OCI-LY7 (cell line): Measurements from ENCODE around the gene PLXDC2. TPM values are rescaled to one million over a fixed set of nuclear protein-coding genes. Genes with fewer than 3 reads are reported as not detected.

Source experiments
- BruUV-seq: library from RNA; stranded (reverse); fragments of 400-500 nt; replicated peaks from 2 replicates; lab custom pipeline; 2021; lab: Mats Ljungman, UMichigan
- CTCF ChIA-PET: fragments of 300-600 bp; sonication (Branson Sonifier 250); formaldehyde crosslinking; loops from one replicate; lab custom pipeline; 2022; ENCODE audit warnings: antibody characterized with exemption; ENCODE audit not compliant: unreplicated experiment; lab: Charles Lee
- POLR2A ChIA-PET: fragments of 300-600 bp; sonication (Branson Sonifier 250); formaldehyde crosslinking; loops from one replicate; lab custom pipeline; 2022; ENCODE audit warnings: antibody characterized with exemption; lab: Charles Lee
- DNase-seq: peaks from one replicate; pipeline ENCODE4 v3.0.0-alpha.2; 2015; ENCODE audit warnings: low spot score
- H2AFZ ChIP-seq: fragments of 200-600 bp; sonication (generic), shearing (Covaris generic); 2 replicates; pipeline ENCODE4 v1.6.1; 2014; ENCODE audit warnings: mild to moderate bottlenecking, antibody characterized with exemption, low read length, moderate library complexity
- H3K27ac ChIP-seq: fragments of 200-600 bp; sonication (generic); 2 replicates; pipeline ENCODE4 v1.5.1; 2014; ENCODE audit warnings: mixed run types, low read depth, mild to moderate bottlenecking, moderate library complexity, low read length, inconsistent platforms; ENCODE audit not compliant: poor library complexity, severe bottlenecking
- H3K36me3 ChIP-seq: fragments of 200-600 bp; sonication (generic); 2 replicates; pipeline ENCODE4 v1.6.1; 2014; ENCODE audit warnings: mild to moderate bottlenecking, antibody characterized with exemption, low read length, moderate library complexity, mixed read lengths; ENCODE audit not compliant: insufficient read depth
- H3K4me1 ChIP-seq: fragments of 200-600 bp; sonication (generic); 2 replicates; pipeline ENCODE4 v1.5.1; 2014; ENCODE audit warnings: mild to moderate bottlenecking, low read length; ENCODE audit not compliant: insufficient read depth, poor library complexity, severe bottlenecking
- H3K4me2 ChIP-seq: fragments of 200-600 bp; sonication (generic); 2 replicates; pipeline ENCODE4 v1.6.1; 2014; ENCODE audit warnings: mild to moderate bottlenecking, low read length
- H3K4me3 ChIP-seq: fragments of 200-600 bp; sonication (generic); 2 replicates; pipeline ENCODE4 v1.5.1; 2014; ENCODE audit warnings: mild to moderate bottlenecking, low read depth, low read length; ENCODE audit not compliant: poor library complexity, severe bottlenecking
- H3K79me2 ChIP-seq: fragments of 200-600 bp; sonication (generic); 2 replicates; pipeline ENCODE4 v1.6.1; 2016; ENCODE audit warnings: low read depth, mild to moderate bottlenecking, low read length, moderate library complexity, mixed read lengths; ENCODE audit not compliant: insufficient read depth
- H3K9me2 ChIP-seq: fragments of 200-600 bp; sonication (generic); 2 replicates; pipeline ENCODE4 v1.6.1; 2016; ENCODE audit warnings: mild to moderate bottlenecking, low read length, mixed read lengths; ENCODE audit not compliant: insufficient read depth
- H3K9me3 ChIP-seq: fragments of 200-600 bp; sonication (generic); 2 replicates; pipeline ENCODE4 v1.6.1; 2014; ENCODE audit warnings: mild to moderate bottlenecking, mixed run types, low read length, mixed read lengths
- H4K20me1 ChIP-seq: fragments of 200-600 bp; sonication (generic); 2 replicates; pipeline ENCODE4 v1.6.1; 2014; ENCODE audit warnings: mild to moderate bottlenecking, antibody characterized with exemption, low read length, moderate library complexity, mixed read lengths; ENCODE audit not compliant: insufficient read depth
- EZH2phosphoT487 ChIP-seq: fragments of 200-600 bp; sonication (generic); IDR thresholded peaks from 2 replicates; pipeline ENCODE4 v1.6.1; 2018; ENCODE audit warnings: low read depth, borderline replicate concordance, mild to moderate bottlenecking, mixed run types, antibody characterized with exemption, low read length, moderate library complexity, mixed read lengths
- intact Hi-C: fragments of 100-400 bp; cut with micrococcal nuclease; formaldehyde crosslinking; loops from one replicate; pipeline ENCODE4 v1.10.0; 2022; ENCODE audit not compliant: unreplicated experiment
- total RNA-seq, 2 experiments: library from RNA; depleted of rRNA in 1 of 2; stranded (reverse); fragments of >200 nt in 1 of 2; shearing (Covaris generic) in 1 of 2; gene quantifications; 2 replicates each; pipeline ENCODE4 v1.2.3, GENCODE V29; 2014 to 2022
- TF ChIP-seq, protein P1 (sequence below): fragments of 200-600 bp; sonication (generic); conservative IDR thresholded peaks from 2 replicates; pipeline ENCODE4 v1.5.1; 2014; ENCODE audit warnings: mild to moderate bottlenecking, antibody characterized with exemption, low read length, moderate library complexity, mixed read lengths

The PLXDC2 gene
- total RNA-seq, 2 experiments from 2014 or later = not detected

GRCh38 chr10:20091698-20092097, 275.5 kb downstream of the PLXDC2 start:
- no peak overlapping the region for H3K27ac ChIP-seq
- intact Hi-C loops = no loop called here
- ChIA-PET CTCF (no interaction called here), POLR2A (no interaction called here)
- no peak overlapping the region for H3K4me3 ChIP-seq
- no peaks in the 10 kb centered on the region for H3K9me2 ChIP-seq
- no peaks in the 10 kb centered on the region for H3K36me3 ChIP-seq
- no peak for DNase-seq
- no peak overlapping the region for H2AFZ ChIP-seq
- no peaks in the 10 kb centered on the region for H3K4me1 ChIP-seq
- no peaks in the 10 kb centered on the region for H3K9me3 ChIP-seq
- no peaks in the 10 kb centered on the region for H3K79me2 ChIP-seq
- H3K4me2 ChIP-seq = no peak overlapping the region
- TF ChIP-seq EZH2phosphoT487 = no peak
- TF ChIP-seq, protein P1, sequence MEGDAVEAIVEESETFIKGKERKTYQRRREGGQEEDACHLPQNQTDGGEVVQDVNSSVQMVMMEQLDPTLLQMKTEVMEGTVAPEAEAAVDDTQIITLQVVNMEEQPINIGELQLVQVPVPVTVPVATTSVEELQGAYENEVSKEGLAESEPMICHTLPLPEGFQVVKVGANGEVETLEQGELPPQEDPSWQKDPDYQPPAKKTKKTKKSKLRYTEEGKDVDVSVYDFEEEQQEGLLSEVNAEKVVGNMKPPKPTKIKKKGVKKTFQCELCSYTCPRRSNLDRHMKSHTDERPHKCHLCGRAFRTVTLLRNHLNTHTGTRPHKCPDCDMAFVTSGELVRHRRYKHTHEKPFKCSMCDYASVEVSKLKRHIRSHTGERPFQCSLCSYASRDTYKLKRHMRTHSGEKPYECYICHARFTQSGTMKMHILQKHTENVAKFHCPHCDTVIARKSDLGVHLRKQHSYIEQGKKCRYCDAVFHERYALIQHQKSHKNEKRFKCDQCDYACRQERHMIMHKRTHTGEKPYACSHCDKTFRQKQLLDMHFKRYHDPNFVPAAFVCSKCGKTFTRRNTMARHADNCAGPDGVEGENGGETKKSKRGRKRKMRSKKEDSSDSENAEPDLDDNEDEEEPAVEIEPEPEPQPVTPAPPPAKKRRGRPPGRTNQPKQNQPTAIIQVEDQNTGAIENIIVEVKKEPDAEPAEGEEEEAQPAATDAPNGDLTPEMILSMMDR = no peak
- BruUV-seq = no TSS peak
- H4K20me1 ChIP-seq = no peaks in the 10 kb centered on the region

GRCh38 chr10:20093600-20093999, 277.4 kb downstream of the PLXDC2 start:
- intact Hi-C loops = no loop called here
- ChIA-PET CTCF (no interaction called here), POLR2A (no interaction called here)
- no peak for DNase-seq
- BruUV-seq = no TSS peak
- H3K36me3 ChIP-seq = no peaks in the 10 kb centered on the region
- H2AFZ ChIP-seq = no peak overlapping the region
- H3K27ac ChIP-seq = no peak overlapping the region
- no peaks in the 10 kb centered on the region for H3K79me2 ChIP-seq
- no peaks in the 10 kb centered on the region for H3K9me3 ChIP-seq
- TF ChIP-seq, protein P1 = no peak
- TF ChIP-seq EZH2phosphoT487 = no peak
- H3K4me3 ChIP-seq = no peak overlapping the region
- no peaks in the 10 kb centered on the region for H3K9me2 ChIP-seq
- H3K4me2 ChIP-seq = no peak overlapping the region
- H3K4me1 ChIP-seq = no peaks in the 10 kb centered on the region
- H4K20me1 ChIP-seq = no peaks in the 10 kb centered on the region

GRCh38 chr10:20094226-20094976, 278.2 kb downstream of the PLXDC2 start:
- no peaks in the 10 kb centered on the region for H3K79me2 ChIP-seq
- intact Hi-C loops = no loop called here
- H2AFZ ChIP-seq = no peak overlapping the region
- H3K4me1 ChIP-seq = no peaks in the 10 kb centered on the region
- no peak overlapping the region for H3K4me3 ChIP-seq
- no peaks in the 10 kb centered on the region for H3K9me2 ChIP-seq
- POLR2A ChIA-PET = no interaction called here
- H4K20me1 ChIP-seq = no peaks in the 10 kb centered on the region
- CTCF ChIA-PET = no interaction called here
- no TSS peak for BruUV-seq
- no peaks in the 10 kb centered on the region for H3K36me3 ChIP-seq
- H3K9me3 ChIP-seq = no peaks in the 10 kb centered on the region
- H3K4me2 ChIP-seq = no peak overlapping the region
- TF ChIP-seq EZH2phosphoT487 = no peak
- DNase-seq = no peak
- H3K27ac ChIP-seq = no peak overlapping the region
